PC-3 (cell line): ENCODE results near the gene CCDC154. TPM values are rescaled to one million over a fixed set of nuclear protein-coding genes. Genes with fewer than 3 reads are reported as not detected.

Source experiments
- ATAC-seq: fragments of 200-7000 bp; cut with Tn5 transposase; 2 replicates; pipeline ENCODE4 v1.9.1; 2020; ENCODE audit warnings: mild to moderate bottlenecking, moderate library complexity
- BruUV-seq: library from RNA; stranded (reverse); fragments of 400-500 nt; replicated peaks from 2 replicates; lab custom pipeline; 2021; lab: Mats Ljungman, UMichigan
- CTCF ChIA-PET: fragments of 300-600 bp; sonication (Branson Sonifier 250); formaldehyde crosslinking; loops from one replicate; lab custom pipeline; 2022; ENCODE audit warnings: antibody characterized with exemption; lab: Charles Lee
- POLR2A ChIA-PET: fragments of 300-600 bp; sonication (Branson Sonifier 250); formaldehyde crosslinking; loops from one replicate; lab custom pipeline; 2022; ENCODE audit warnings: antibody characterized with exemption; ENCODE audit not compliant: unreplicated experiment; lab: Charles Lee
- DNase-seq: peaks from one replicate; pipeline ENCODE4 v3.0.0-alpha.2; 2015
- H2AFZ ChIP-seq: fragments of 300-600 bp; sonication (generic); 2 replicates; pipeline ENCODE4 v1.6.0; 2016; ENCODE audit warnings: antibody characterized with exemption, low read length
- H3F3A ChIP-seq: fragments of 300-600 bp; sonication (generic); one replicate; pipeline ENCODE4 v1.6.0; 2017; ENCODE audit warnings: antibody characterized with exemption, low read length, control low read depth, mild to moderate bottlenecking; ENCODE audit not compliant: unreplicated experiment
- H3K27ac ChIP-seq: fragments of 300-600 bp; sonication (generic); 2 replicates; pipeline ENCODE4 v1.5.1; 2016; ENCODE audit warnings: mild to moderate bottlenecking, low read length
- H3K27me3 ChIP-seq: fragments of 300-600 bp; sonication (generic); 2 replicates; pipeline ENCODE4 v1.6.1; 2016; ENCODE audit warnings: low read length, mixed read lengths
- H3K36me3 ChIP-seq: fragments of 300-600 bp; sonication (generic); 2 replicates; pipeline ENCODE4 v1.6.1; 2016; ENCODE audit warnings: low read depth, mixed run types, low read length, mixed read lengths
- H3K4me1 ChIP-seq: fragments of 300-600 bp; sonication (generic); 2 replicates; pipeline ENCODE4 v1.5.1; 2016; ENCODE audit warnings: low read length; ENCODE audit not compliant: insufficient read depth
- H3K4me2 ChIP-seq: fragments of 300-600 bp; sonication (generic); 2 replicates; pipeline ENCODE4 v1.6.0; 2016; ENCODE audit warnings: low read length
- H3K4me3 ChIP-seq: fragments of 300-600 bp; sonication (generic); 2 replicates; pipeline ENCODE4 v1.5.1; 2016; ENCODE audit warnings: mild to moderate bottlenecking, low read length, mixed read lengths
- H3K79me2 ChIP-seq: fragments of 300-600 bp; sonication (generic); 2 replicates; pipeline ENCODE4 v1.6.1; 2017; ENCODE audit warnings: low read length, mixed read lengths
- H3K9ac ChIP-seq: fragments of 300-600 bp; sonication (generic); 2 replicates; pipeline ENCODE4 v1.6.0; 2016; ENCODE audit warnings: mild to moderate bottlenecking, low read length
- H3K9me2 ChIP-seq: fragments of 300-600 bp; sonication (generic); replicated peaks from 2 replicates; pipeline ENCODE4 v1.6.1; 2016; ENCODE audit warnings: mixed run types, low read length, mixed read lengths
- H3K9me3 ChIP-seq: fragments of 300-600 bp; sonication (generic); 2 replicates; pipeline ENCODE4 v1.6.1; 2016; ENCODE audit warnings: low read length, mixed read lengths
- H4K20me1 ChIP-seq: fragments of 300-600 bp; sonication (generic); 2 replicates; pipeline ENCODE4 v1.6.1; 2016; ENCODE audit warnings: low read length, mixed read lengths
- EZH2 ChIP-seq: fragments of 300-600 bp; sonication (generic); IDR thresholded peaks from one replicate; pipeline ENCODE4 v1.6.1; 2017; ENCODE audit warnings: antibody characterized with exemption, mild to moderate bottlenecking, low read length; ENCODE audit not compliant: unreplicated experiment
- EZH2phosphoT487 ChIP-seq: fragments of 300-600 bp; sonication (generic); IDR thresholded peaks from 2 replicates; pipeline ENCODE4 v1.6.1; 2018; ENCODE audit warnings: mild to moderate bottlenecking, antibody characterized with exemption, low read length, borderline replicate concordance
- intact Hi-C: fragments of 100-400 bp; cut with micrococcal nuclease; formaldehyde crosslinking; loops from 2 replicates; pipeline ENCODE4 v1.9.0; 2023
- total RNA-seq: library from RNA; depleted of rRNA; stranded (reverse); fragments of >200 nt; gene quantifications from 2 replicates; pipeline ENCODE4 v1.2.3, GENCODE V29; 2014
- TF ChIP-seq, protein P1 (sequence below): fragments of 300-600 bp; sonication (generic); conservative IDR thresholded peaks from 2 replicates; pipeline ENCODE4 v1.5.1; 2017; ENCODE audit warnings: antibody characterized with exemption, low read depth, mild to moderate bottlenecking, low read length

The CCDC154 gene
- total RNA-seq, 1 experiment from 2014 or later, result not detected

DNA sequence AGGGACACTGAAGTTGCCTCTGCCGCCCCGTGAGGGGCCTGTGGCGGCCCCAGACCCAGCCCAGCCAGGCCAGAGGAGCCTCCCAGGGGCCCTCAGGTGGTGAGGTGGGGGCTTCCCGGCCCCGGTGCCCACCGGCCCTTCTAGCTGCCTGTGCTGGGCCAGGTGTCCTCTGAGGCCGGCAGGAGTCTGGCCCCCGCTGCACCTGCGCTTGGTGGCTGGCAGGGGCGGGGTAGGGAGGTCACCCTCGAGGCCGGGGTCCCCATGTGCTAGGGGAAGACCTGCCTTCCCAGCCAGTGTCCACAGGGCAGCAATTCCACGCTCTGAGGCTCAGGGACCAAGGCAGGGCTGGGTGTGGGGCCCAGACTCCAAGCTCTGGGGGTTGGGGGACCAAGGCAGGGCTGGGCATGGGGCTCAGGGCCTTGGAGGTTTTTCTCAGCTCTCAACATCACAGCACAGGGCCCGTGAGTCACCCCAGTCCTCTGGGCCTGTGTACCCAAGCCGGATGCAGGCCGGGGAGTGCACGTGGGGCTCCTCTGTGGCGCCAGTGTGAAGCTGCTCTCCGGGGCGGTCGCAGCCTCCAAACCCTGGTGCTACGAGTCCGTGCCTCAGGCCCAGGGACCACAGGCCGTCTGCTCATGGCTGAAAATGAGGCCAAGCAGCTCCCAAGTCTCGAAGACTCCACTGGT is 1.3 kb upstream of the CCDC154 start:
- intact Hi-C loops, result no loop called here
- Histone ChIP-seq H2AFZ (no peak overlapping the region), H3K9me3 (no peaks in the 10 kb centered on the region), H3K36me3 (no peaks in the 10 kb centered on the region), H3K9ac (no peak overlapping the region), H3K27ac (no peak overlapping the region), H3K4me3 (no peak overlapping the region), H3K4me1 (no peaks in the 10 kb centered on the region), H3K4me2 (no peak overlapping the region), H3K9me2 (no peaks in the 10 kb centered on the region), H3K27me3 (no peaks in the 10 kb centered on the region), H3F3A (no peaks in the 10 kb centered on the region), H3K79me2 (no peaks in the 10 kb centered on the region), H4K20me1 (no peaks in the 10 kb centered on the region)
- ATAC-seq (no peak), DNase-seq (no peak)
- POLR2A ChIA-PET, result no interaction called here
- CTCF ChIA-PET, result no interaction called here
- TF ChIP-seq EZH2 (no peak), EZH2phosphoT487 (no peak)
- TF ChIP-seq, protein P1, sequence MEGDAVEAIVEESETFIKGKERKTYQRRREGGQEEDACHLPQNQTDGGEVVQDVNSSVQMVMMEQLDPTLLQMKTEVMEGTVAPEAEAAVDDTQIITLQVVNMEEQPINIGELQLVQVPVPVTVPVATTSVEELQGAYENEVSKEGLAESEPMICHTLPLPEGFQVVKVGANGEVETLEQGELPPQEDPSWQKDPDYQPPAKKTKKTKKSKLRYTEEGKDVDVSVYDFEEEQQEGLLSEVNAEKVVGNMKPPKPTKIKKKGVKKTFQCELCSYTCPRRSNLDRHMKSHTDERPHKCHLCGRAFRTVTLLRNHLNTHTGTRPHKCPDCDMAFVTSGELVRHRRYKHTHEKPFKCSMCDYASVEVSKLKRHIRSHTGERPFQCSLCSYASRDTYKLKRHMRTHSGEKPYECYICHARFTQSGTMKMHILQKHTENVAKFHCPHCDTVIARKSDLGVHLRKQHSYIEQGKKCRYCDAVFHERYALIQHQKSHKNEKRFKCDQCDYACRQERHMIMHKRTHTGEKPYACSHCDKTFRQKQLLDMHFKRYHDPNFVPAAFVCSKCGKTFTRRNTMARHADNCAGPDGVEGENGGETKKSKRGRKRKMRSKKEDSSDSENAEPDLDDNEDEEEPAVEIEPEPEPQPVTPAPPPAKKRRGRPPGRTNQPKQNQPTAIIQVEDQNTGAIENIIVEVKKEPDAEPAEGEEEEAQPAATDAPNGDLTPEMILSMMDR, result no peak
- BruUV-seq, result no TSS peak

DNA sequence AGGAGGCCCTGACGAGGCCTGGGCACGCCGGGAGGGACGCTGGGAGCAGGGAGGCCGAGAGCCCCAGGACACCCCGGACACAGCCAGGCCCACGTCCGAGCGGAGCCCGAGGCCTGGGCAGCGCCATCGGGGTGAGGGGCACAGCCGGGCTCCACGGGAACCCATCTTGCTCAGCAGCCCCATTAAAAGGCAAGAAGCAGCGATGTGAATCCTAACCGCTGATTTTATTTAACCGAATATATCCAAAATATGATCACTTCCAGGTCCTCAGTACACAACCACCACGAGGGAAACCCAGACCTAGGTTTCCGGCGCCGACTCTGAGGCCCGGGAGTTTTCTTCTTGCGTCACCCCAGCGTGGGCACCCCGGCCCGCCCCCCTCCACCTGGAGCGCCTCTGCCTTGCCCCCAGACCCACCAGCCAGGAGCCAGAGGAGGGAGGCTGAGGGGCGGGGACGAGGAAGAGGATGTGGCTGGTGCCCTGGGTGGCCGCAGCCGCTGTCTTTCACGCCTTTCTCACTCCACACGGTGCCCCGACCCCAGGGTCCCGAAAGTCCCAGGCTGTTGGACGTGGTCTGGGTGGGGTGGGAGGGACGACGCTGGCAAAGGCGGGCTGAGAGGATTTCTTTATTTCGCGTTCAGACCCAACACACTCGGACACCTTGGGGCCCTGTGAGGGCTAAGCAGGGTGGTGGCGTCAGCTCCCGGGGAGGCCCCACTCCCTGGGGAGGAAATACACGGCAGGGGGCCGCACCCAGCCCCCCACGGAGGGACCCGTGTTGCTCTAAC is 568 bp upstream of the CCDC154 start:
- no peaks in the 10 kb centered on the region for H3K27me3 ChIP-seq
- no peak for TF ChIP-seq EZH2
- TF ChIP-seq, protein P1, result no peak
- TF ChIP-seq EZH2phosphoT487, result no peak
- no TSS peak for BruUV-seq
- no peaks in the 10 kb centered on the region for H3K36me3 ChIP-seq
- H2AFZ ChIP-seq, result no peak overlapping the region
- H3K4me3 ChIP-seq, result no peak overlapping the region
- no peak overlapping the region for H3K27ac ChIP-seq
- no peaks in the 10 kb centered on the region for H3F3A ChIP-seq
- no peak overlapping the region for H3K9ac ChIP-seq
- H3K9me2 ChIP-seq, result no peaks in the 10 kb centered on the region
- no peak for DNase-seq
- no peaks in the 10 kb centered on the region for H3K79me2 ChIP-seq
- no peak overlapping the region for H3K4me2 ChIP-seq
- no peaks in the 10 kb centered on the region for H3K4me1 ChIP-seq
- no peaks in the 10 kb centered on the region for H4K20me1 ChIP-seq
- intact Hi-C loops, result no loop called here
- ATAC-seq, result no peak
- no peaks in the 10 kb centered on the region for H3K9me3 ChIP-seq
- ChIA-PET CTCF (no interaction called here), POLR2A (no interaction called here)
